ENCODE data around the gene NRXN3. TPM values are rescaled to one million over a fixed set of nuclear protein-coding genes. Genes with fewer than 3 reads are reported as not detected.

NRXN3 gene
- polyA plus RNA-seq, 1 donor from 2014 or later, result 110 TPM

- Histone ChIP-seq H3K4me2 (ENCODE audit: low read length) (no peak overlapping the region), H3K27me3 (ENCODE audit: insufficient read depth, low read depth, low read length) (no peaks in the 10 kb centered on the region), H3K27ac (ENCODE audit: low read length) (no peak overlapping the region), H3K79me2 (replicated peaks; ENCODE audit: insufficient read depth, low read length) (no peaks in the 10 kb centered on the region), H2AFZ (ENCODE audit: low read depth, low read length) (no peak overlapping the region), H3K9me3 (ENCODE audit: low read length) (no peaks in the 10 kb centered on the region), H4K20me1 (ENCODE audit: insufficient read depth) (no peaks in the 10 kb centered on the region), H3F3A (ENCODE audit: insufficient read depth, low read length, poor library complexity, severe bottlenecking) (no peaks in the 10 kb centered on the region), H3K36me3 (ENCODE audit: insufficient read depth, low read length) (no peaks in the 10 kb centered on the region), H3K9me2 (ENCODE audit: insufficient read depth, low read length) (no peaks in the 10 kb centered on the region), H3K9ac (ENCODE audit: low read length) (no peak overlapping the region), H3K4me3 (ENCODE audit: low read length) (no peak overlapping the region)
- TF ChIP-seq EZH2 (IDR thresholded peaks at IDR 0.05; ENCODE audit: borderline replicate concordance, insufficient read depth, low read length, poor library complexity, severe bottlenecking), result no peak
- TF ChIP-seq REST (IDR thresholded peaks at IDR 0.05; ENCODE audit: borderline replicate concordance), result no peak
- TF ChIP-seq POLR2AphosphoS5 (IDR thresholded peaks at IDR 0.05), result no peak
- TF ChIP-seq CTCF (IDR thresholded peaks at IDR 0.05; ENCODE audit: poor library complexity, severe bottlenecking), result no peak
- no peak for TF ChIP-seq TAF1 (IDR thresholded peaks at IDR 0.05; ENCODE audit: low read depth)
- no peak for TF ChIP-seq MXI1 (conservative IDR thresholded peaks at IDR 0.05; ENCODE audit: poor library complexity, severe bottlenecking)
- no peak for TF ChIP-seq RAD21 (conservative IDR thresholded peaks at IDR 0.05)
- no peak for TF ChIP-seq EP300 (conservative IDR thresholded peaks at IDR 0.05; ENCODE audit: poor library complexity, severe bottlenecking)
- TF ChIP-seq SMC3 (conservative IDR thresholded peaks at IDR 0.05; ENCODE audit: poor library complexity), result no peak
These were observed 14.0 kb upstream of the NRXN3 start for GRCh38 chr14:78156196-78156595.

GRCh38 chr14:78157494-78158437 lies 12.4 kb upstream of the NRXN3 start:
- peak overlapping the region; percentile 24 for H3K4me3 ChIP-seq (ENCODE audit: low read length)
- H3K36me3 ChIP-seq (ENCODE audit: insufficient read depth, low read length), result no peaks in the 10 kb centered on the region
- no peaks in the 10 kb centered on the region for H3K79me2 ChIP-seq (replicated peaks; ENCODE audit: insufficient read depth, low read length)
- no peaks in the 10 kb centered on the region for H3K27me3 ChIP-seq (ENCODE audit: insufficient read depth, low read depth, low read length)
- H3K9me3 ChIP-seq (ENCODE audit: low read length), result no peaks in the 10 kb centered on the region
- no peaks in the 10 kb centered on the region for H4K20me1 ChIP-seq (ENCODE audit: insufficient read depth)
- TF ChIP-seq REST (IDR thresholded peaks at IDR 0.05; ENCODE audit: borderline replicate concordance) (peak; percentile 78), TAF1 (IDR thresholded peaks at IDR 0.05; ENCODE audit: low read depth) (no peak), EP300 (conservative IDR thresholded peaks at IDR 0.05; ENCODE audit: poor library complexity, severe bottlenecking) (peak; percentile 34), POLR2AphosphoS5 (IDR thresholded peaks at IDR 0.05) (peak; percentile 36)
- H3K9ac ChIP-seq (ENCODE audit: low read length), result no peak overlapping the region
- no peaks in the 10 kb centered on the region for H3F3A ChIP-seq (ENCODE audit: insufficient read depth, low read length, poor library complexity, severe bottlenecking)
- H3K9me2 ChIP-seq (ENCODE audit: insufficient read depth, low read length), result no peaks in the 10 kb centered on the region
- no peak overlapping the region for H2AFZ ChIP-seq (ENCODE audit: low read depth, low read length)
- H3K27ac ChIP-seq (ENCODE audit: low read length), result peak overlapping the region; percentile 67
- H3K4me2 ChIP-seq (ENCODE audit: low read length), result peak overlapping the region; percentile 7
